BJ (cell line): Measurements from ENCODE around the gene RGS14. TPM values are rescaled to one million over a fixed set of nuclear protein-coding genes. Genes with fewer than 3 reads are reported as not detected.

Experiments used
- CTCF ChIA-PET: fragments of 350-600 bp; formaldehyde crosslinking; extraction: SDS; loops from one replicate; lab custom pipeline; 2021; ENCODE audit warnings: antibody characterized with exemption, inconsistent platforms; lab: Yijun Ruan, JAX
- POLR2A ChIA-PET: fragments of 300-600 bp; sonication (Branson Sonifier 250); formaldehyde crosslinking; extraction: SDS; loops from one replicate; lab custom pipeline; 2021; ENCODE audit warnings: antibody characterized with exemption; lab: Charles Lee
- DNase-seq: peaks from one replicate; pipeline ENCODE4 v3.0.0-alpha.2; 2011; ENCODE audit warnings: low read depth
- H3K27me3 ChIP-seq: 2 replicates; pipeline ENCODE4 v1.6.0; 2011; ENCODE audit warnings: low read length; ENCODE audit not compliant: control insufficient read depth, insufficient read depth
- H3K36me3 ChIP-seq: 2 replicates; pipeline ENCODE4 v1.5.1; 2011; ENCODE audit warnings: low read length; ENCODE audit not compliant: control insufficient read depth, insufficient read depth
- H3K4me3 ChIP-seq: 2 replicates; pipeline ENCODE4 v1.5.1; 2011; ENCODE audit warnings: low read depth, mild to moderate bottlenecking, control low read depth, low read length
- CTCF ChIP-seq: IDR thresholded peaks from 2 replicates; pipeline ENCODE4 v1.5.1; 2011; ENCODE audit warnings: low read depth, mild to moderate bottlenecking, control low read depth, inconsistent platforms, low read length, moderate library complexity; ENCODE audit not compliant: insufficient read depth
- polyA plus RNA-seq: library from polyadenylated mRNA; depleted of rRNA; stranded (reverse); fragments of >200 nt; gene quantifications from 2 replicates; pipeline ENCODE4 v1.2.3, GENCODE V29; 2011

Gene RGS14
- polyA plus RNA-seq, 1 experiment, result 6.0 TPM

DNA sequence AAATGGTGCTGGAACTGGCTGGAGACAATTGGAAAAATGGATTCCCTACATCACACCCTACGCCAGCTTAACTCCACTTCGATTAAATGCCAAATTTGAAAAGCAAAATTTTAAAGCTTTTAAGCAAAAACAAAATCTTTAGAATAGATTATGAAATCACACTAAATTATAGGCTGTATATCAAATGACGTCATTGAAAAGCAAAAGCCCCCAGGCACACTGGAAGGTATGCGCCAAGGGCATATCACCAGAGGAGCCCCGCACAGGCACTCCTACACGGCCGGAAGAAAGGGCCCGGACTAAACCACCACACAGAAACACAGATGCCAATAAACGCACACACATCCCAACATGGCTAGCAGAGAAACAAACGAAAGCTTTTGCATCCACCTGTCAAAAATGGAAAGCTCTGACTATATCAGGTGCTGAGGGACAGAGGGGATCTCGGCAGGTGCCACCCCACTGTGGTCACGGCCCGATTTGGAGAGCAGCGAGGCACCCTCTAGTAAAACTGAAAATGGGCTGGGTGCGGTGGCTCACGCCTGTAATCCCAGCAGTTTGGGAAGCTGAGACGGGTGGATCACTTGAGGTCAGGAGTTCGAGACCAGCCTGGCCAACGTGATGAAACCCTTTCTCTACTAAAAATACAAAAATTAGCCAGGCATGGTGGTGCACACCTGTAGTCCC is 29.0 kb upstream of the RGS14 start:
- peaks cover 15% of the 10 kb centered on the region for H3K36me3 ChIP-seq
- ChIA-PET CTCF (interaction anchor here (1.3 to 4.3 kb wide), 5 partner anchors 11 to 215 kb away, joined by 4 to 22 read pairs (median 9); no protein-coding TSS in a partner anchor), POLR2A (no interaction called here)
- H3K27me3 ChIP-seq, result no peaks in the 10 kb centered on the region
- H3K4me3 ChIP-seq, result no peak overlapping the region
- TF ChIP-seq CTCF, result no peak
- DNase-seq, result no peak

DNA sequence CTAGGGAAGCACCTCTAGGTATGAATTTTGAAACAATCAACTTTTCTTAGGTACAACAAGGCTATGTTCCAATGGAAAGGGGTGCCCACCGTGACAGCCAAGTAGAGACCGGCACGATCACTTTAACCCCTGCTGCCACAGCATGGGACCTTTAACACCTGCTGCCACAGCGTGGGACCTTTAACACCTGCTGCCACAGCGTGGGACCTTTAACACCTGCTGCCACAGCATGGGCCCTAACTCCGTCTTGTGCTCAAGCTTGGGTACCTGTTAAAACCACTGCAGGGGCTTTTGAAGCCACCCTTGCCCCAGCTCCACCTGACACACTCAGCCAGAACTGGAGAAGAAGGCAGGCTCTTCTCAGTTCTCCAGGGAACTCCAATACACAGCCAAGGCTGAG is 27.8 kb upstream of the RGS14 start:
- TF ChIP-seq CTCF, result no peak
- H3K27me3 ChIP-seq, result no peaks in the 10 kb centered on the region
- peaks cover 24% of the 10 kb centered on the region for H3K36me3 ChIP-seq
- DNase-seq, result no peak
- H3K4me3 ChIP-seq, result no peak overlapping the region
- ChIA-PET POLR2A (no interaction called here), CTCF (interaction anchor here (1.2 to 8.3 kb wide), 3 partner anchors 12 to 72 kb away, joined by 3 to 36 read pairs (median 3); no protein-coding TSS in a partner anchor)

- ChIA-PET CTCF (interaction anchor here (1.2 to 8.3 kb wide), 2 partner anchors 13 to 71 kb away, joined by 3 to 36 read pairs; no protein-coding TSS in a partner anchor), POLR2A (no interaction called here)
- no peaks in the 10 kb centered on the region for H3K27me3 ChIP-seq
- TF ChIP-seq CTCF, result no peak
- H3K4me3 ChIP-seq, result no peak overlapping the region
- H3K36me3 ChIP-seq, result peaks cover 36% of the 10 kb centered on the region
- DNase-seq, result no peak
Observed at GRCh38 chr5:177330991-177331842, 26.5 kb upstream of the RGS14 start.

GRCh38 chr5:177332031-177332895 is 25.5 kb upstream of the RGS14 start:
- peaks cover 44% of the 10 kb centered on the region for H3K36me3 ChIP-seq
- CTCF ChIA-PET, result interaction anchor here (1.1 to 8.3 kb wide), 3 partner anchors 14 to 38 kb away, joined by 3 to 36 read pairs (median 4); no protein-coding TSS in a partner anchor
- no peak for TF ChIP-seq CTCF
- DNase-seq, result no peak
- no peak overlapping the region for H3K4me3 ChIP-seq
- no peaks in the 10 kb centered on the region for H3K27me3 ChIP-seq
- POLR2A ChIA-PET, result no interaction called here
